Lower leg skin (tissue), 3 donors: ENCODE data around the gene CCND1.

Experiments used
- CTCF ChIP-seq, 3 donors: fragments of 450-650 bp; IDR thresholded peaks; one replicate each; pipeline ENCODE4 v1.5.1; 2016; ENCODE audit warnings: antibody characterized with exemption in 3 of 3, mild to moderate bottlenecking in 3 of 3, moderate library complexity in 2 of 3
- POLR2A ChIP-seq, 2 donors: fragments of 450-650 bp; IDR thresholded peaks; one replicate each; pipeline ENCODE4 v1.6.1; 2016 to 2017; ENCODE audit warnings: antibody characterized with exemption in 2 of 2, mild to moderate bottlenecking in 1 of 2, moderate library complexity in 1 of 2

GRCh38 chr11:69641681-69642548, 959 bp downstream of the CCND1 start:
- TF ChIP-seq CTCF (IDR thresholded peaks at IDR 0.05) (no peak), POLR2A (IDR thresholded peaks at IDR 0.05) (no peak)
